Progenitor cell of endocrine pancreas (in vitro differentiated cells): Measurements from ENCODE around the gene FCAMR. TPM values are rescaled to one million over a fixed set of nuclear protein-coding genes. Genes with fewer than 3 reads are reported as not detected.

Experiments used
- DNase-seq: peaks from one replicate; pipeline ENCODE4 v3.0.0; 2021; ENCODE audit warnings: low spot score; ENCODE audit not compliant: unreplicated experiment
- H3K27ac Mint-ChIP-seq: 2 replicates; pipeline ENCODE4 v1.8.0; 2021; ENCODE audit warnings: mild to moderate bottlenecking, moderate library complexity, mixed read lengths
- H3K27me3 Mint-ChIP-seq: 2 replicates; pipeline ENCODE4 v1.8.0; 2021; ENCODE audit warnings: mixed read lengths
- H3K36me3 Mint-ChIP-seq: 2 replicates; pipeline ENCODE4 v1.8.0; 2022; ENCODE audit warnings: mixed read lengths; ENCODE audit not compliant: insufficient read depth
- H3K4me1 Mint-ChIP-seq: 2 replicates; pipeline ENCODE4 v1.8.0; 2021; ENCODE audit warnings: low read depth, mixed read lengths
- H3K4me3 Mint-ChIP-seq: 2 replicates; pipeline ENCODE4 v1.8.0; 2021; ENCODE audit warnings: low read depth, mild to moderate bottlenecking, moderate library complexity, mixed read lengths
- H3K9me3 Mint-ChIP-seq: 2 replicates; pipeline ENCODE4 v1.8.0; 2021; ENCODE audit warnings: low read depth, mixed read lengths
- CTCF ChIP-seq: fragments of 200-600 bp; sonication (generic); IDR thresholded peaks from one replicate; pipeline ENCODE4 v1.5.0; 2021; ENCODE audit warnings: antibody characterized with exemption, mild to moderate bottlenecking; ENCODE audit not compliant: unreplicated experiment
- total RNA-seq: library from RNA; stranded (reverse); gene quantifications from 2 replicates; pipeline ENCODE4 v1.2.1, GENCODE V29; 2021

FCAMR gene
- total RNA-seq, 1 donor from 2014 or later: not detected

- peaks cover 7% of the 10 kb centered on the region for H3K27me3 Mint-ChIP-seq
- H3K9me3 Mint-ChIP-seq: no peaks in the 10 kb centered on the region
- no peak overlapping the region for H3K27ac Mint-ChIP-seq
- no peak overlapping the region for H3K4me3 Mint-ChIP-seq
- no peak for DNase-seq
- no peaks in the 10 kb centered on the region for H3K36me3 Mint-ChIP-seq
- TF ChIP-seq CTCF: no peak
- no peaks in the 10 kb centered on the region for H3K4me1 Mint-ChIP-seq
These were observed 6.5 kb downstream of the FCAMR start for GRCh38 chr1:206963740-206964139.

GRCh38 chr1:206963119-206963712, 7.0 kb downstream of the FCAMR start:
- no peak for DNase-seq
- Mint-ChIP-seq H3K27me3 (peaks cover 4% of the 10 kb centered on the region), H3K27ac (no peak overlapping the region), H3K9me3 (no peaks in the 10 kb centered on the region), H3K4me3 (no peak overlapping the region), H3K36me3 (no peaks in the 10 kb centered on the region), H3K4me1 (no peaks in the 10 kb centered on the region)
- TF ChIP-seq CTCF: no peak

- Mint-ChIP-seq H3K27ac (no peak overlapping the region), H3K9me3 (no peaks in the 10 kb centered on the region), H3K36me3 (no peaks in the 10 kb centered on the region), H3K27me3 (peaks cover 2% of the 10 kb centered on the region), H3K4me3 (no peak overlapping the region), H3K4me1 (no peaks in the 10 kb centered on the region)
- DNase-seq: no peak
- TF ChIP-seq CTCF: no peak
These were observed 8.0 kb downstream of the FCAMR start for GRCh38 chr1:206962272-206962671.

- Mint-ChIP-seq H3K4me1 (no peaks in the 10 kb centered on the region), H3K27me3 (peaks cover 2% of the 10 kb centered on the region), H3K9me3 (no peaks in the 10 kb centered on the region), H3K4me3 (no peak overlapping the region), H3K36me3 (no peaks in the 10 kb centered on the region), H3K27ac (no peak overlapping the region)
- DNase-seq: no peak
- no peak for TF ChIP-seq CTCF
These were observed 8.6 kb downstream of the FCAMR start for GRCh38 chr1:206961668-206962067.

- no peaks in the 10 kb centered on the region for H3K9me3 Mint-ChIP-seq
- DNase-seq: no peak
- peaks cover 2% of the 10 kb centered on the region for H3K27me3 Mint-ChIP-seq
- TF ChIP-seq CTCF: no peak
- no peaks in the 10 kb centered on the region for H3K36me3 Mint-ChIP-seq
- H3K27ac Mint-ChIP-seq: no peak overlapping the region
- no peak overlapping the region for H3K4me3 Mint-ChIP-seq
- peaks cover 2% of the 10 kb centered on the region for H3K4me1 Mint-ChIP-seq
These were observed 9.4 kb downstream of the FCAMR start for GRCh38 chr1:206960676-206961386.
